Measurements from ENCODE around the gene MAP3K13.

MAP3K13 gene

DNA sequence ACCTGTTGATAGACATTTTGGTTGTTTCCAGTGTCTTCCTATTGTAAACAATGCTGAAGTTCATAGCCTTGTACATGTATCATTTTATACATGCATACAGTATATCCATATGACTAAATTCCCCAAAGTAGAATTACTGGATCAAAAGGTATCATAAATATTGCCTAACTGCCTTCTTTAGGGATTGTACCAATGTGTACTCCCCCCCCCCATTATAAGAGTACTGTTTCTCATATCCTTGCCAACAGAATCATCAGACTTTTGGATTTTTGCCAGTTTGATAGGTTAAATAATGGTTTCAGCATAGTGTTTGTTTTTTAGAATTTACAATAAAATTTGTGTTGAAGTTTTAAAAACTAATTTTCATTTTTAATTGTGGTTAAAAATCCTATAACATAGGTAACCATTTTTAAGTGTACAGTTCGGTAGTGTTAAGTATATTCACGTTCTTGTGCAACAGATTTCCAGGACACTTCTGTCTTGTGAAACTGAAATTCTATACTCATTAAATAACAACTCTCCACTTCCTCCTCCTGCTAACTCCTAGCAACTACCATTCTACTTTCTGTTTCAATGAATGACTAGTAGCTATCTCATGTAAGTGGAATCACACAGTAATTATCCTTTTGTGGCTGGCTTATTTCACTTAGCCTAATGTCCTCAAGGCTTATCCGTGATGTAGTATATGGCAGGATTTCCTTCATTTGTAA lies 30.8 kb upstream of the MAP3K13 start:
- H3K4me3 ChIP-seq (ENCODE audit: low read depth, low read length) = no peak overlapping the region
- TF ChIP-seq, protein P1, sequence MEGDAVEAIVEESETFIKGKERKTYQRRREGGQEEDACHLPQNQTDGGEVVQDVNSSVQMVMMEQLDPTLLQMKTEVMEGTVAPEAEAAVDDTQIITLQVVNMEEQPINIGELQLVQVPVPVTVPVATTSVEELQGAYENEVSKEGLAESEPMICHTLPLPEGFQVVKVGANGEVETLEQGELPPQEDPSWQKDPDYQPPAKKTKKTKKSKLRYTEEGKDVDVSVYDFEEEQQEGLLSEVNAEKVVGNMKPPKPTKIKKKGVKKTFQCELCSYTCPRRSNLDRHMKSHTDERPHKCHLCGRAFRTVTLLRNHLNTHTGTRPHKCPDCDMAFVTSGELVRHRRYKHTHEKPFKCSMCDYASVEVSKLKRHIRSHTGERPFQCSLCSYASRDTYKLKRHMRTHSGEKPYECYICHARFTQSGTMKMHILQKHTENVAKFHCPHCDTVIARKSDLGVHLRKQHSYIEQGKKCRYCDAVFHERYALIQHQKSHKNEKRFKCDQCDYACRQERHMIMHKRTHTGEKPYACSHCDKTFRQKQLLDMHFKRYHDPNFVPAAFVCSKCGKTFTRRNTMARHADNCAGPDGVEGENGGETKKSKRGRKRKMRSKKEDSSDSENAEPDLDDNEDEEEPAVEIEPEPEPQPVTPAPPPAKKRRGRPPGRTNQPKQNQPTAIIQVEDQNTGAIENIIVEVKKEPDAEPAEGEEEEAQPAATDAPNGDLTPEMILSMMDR (IDR thresholded peaks at IDR 0.05; ENCODE audit: low read depth, low read length) = no peak

DNA sequence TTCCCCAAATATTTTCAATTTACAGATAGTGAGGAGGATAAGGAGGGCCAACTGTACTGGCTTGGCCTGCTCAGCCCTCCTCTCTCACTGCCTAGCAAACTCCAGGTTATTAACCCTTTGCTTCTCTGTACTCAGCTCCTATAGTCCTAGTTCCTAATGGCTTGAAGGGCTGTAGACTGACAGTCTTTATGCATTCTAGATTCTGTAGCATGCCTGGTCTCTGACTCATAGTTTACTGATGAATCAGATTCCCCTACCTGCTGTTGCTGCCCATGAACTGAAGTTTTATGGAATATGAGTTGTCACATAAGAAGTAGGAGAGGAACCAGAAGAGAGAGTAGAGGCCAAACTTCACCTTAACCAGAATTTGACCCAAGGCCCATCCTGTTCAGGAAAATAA lies 27.1 kb upstream of the MAP3K13 start:
- H3K4me3 ChIP-seq (ENCODE audit: low read depth, low read length) = no peak overlapping the region
- TF ChIP-seq, protein P1 (IDR thresholded peaks at IDR 0.05; ENCODE audit: low read depth, low read length) = no peak

DNA sequence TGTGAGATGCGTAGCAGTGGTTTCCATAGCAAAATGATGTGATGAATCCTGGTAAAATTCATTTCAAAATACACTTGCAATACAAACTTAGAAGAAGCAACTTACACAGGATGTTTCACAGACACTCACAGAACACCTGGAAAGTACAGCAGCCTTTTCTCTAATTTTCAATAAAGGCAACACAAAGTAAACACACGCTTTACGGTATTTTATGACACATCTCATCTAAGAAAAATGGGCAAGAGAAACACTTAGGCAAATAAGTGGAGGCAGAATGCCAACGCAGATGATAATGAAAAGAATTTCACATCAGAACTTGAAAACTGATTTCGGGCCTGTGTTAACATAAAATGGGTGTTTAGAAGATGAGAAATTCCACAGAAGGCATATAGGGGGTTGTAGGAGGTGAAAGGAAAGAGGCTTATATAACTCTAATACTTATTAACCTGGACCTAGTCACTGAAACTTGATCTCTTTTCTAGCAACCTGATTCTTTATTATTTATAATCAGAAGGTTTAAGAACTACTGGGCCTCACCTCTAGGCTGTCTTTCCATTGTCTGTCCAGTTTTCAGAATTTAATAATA lies 25.6 kb upstream of the MAP3K13 start:
- TF ChIP-seq, protein P1 (IDR thresholded peaks at IDR 0.05; ENCODE audit: low read depth, low read length) = no peak
- no peak overlapping the region for H3K4me3 ChIP-seq (ENCODE audit: low read depth, low read length)

DNA sequence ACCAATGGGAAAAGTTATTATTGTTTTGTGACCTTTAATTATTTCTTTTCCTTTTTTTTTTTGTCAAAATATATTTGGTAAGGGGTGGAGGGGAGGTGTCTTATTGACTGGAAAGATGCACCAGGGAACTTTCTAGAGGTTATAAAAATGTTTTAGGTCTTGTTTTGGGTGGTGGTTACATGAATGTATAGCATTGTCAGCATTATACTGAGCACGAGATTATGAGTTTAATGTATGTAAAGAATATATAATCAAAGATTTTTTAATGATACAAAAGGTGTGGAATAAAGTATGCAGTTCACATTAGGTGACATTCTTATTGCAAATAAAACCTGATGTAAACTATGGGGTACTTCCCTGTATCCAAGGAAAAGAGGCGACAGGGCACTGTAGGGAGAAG lies 23.0 kb upstream of the MAP3K13 start:
- H3K4me3 ChIP-seq (ENCODE audit: low read depth, low read length) = no peak overlapping the region
- TF ChIP-seq, protein P1 (IDR thresholded peaks at IDR 0.05; ENCODE audit: low read depth, low read length) = no peak

DNA sequence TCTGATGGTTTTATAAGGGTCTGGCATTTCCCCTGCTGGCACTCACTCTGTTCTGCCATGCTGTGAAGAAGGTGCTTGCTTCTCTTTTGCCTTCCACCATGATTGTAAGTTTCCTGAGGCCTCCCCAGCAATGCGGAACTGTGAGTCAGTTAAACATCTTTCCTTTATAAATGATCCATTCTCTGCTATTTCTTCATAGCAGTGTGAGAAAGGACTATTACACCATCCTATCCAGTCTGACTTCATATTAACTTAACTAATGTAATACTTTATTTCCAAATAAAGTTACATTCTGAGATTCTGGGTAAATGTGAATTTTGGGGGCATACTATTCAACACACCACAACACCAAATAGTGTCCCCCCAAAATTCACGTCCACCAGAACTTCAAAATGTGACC lies 22.2 kb upstream of the MAP3K13 start:
- TF ChIP-seq, protein P1 (IDR thresholded peaks at IDR 0.05; ENCODE audit: low read depth, low read length) = no peak

DNA sequence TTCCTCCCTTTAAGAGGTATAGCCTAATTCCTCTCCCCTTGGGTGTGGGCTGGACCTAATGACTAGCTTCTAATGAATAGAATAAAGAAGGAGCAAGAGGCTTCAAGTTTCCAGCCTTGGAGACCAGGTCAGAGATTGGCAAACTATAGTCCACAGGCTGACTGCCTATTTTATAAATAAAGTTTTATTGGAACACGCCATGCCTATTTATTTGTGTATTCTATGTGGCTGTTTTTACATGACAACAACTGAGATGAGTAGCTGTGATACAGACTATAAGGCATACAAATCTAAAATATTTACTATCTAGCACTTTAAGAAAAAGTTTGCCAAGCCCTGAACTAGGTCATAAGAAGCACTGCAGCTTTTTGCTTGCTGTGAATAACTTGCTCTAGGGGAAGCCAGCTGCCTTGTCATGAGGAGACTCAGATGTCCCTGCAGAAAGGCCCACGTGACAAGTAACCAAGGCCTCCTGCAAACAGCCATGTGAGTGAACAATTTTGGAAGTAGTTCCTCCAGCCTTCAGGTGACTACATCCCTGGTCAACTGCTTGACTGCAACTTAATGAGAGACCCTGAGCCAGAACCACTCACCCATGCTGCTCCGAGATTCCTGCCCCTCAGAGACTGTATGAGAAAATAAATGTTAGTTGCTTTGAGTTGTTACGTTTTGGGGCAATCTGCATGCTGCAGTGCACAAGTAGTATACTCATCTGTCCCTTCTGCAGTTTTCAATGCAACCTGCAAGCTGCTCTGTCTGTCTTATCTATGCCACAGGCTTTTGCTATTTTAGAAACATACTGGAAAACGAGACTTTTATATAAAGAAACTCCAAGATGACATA lies 21.1 kb upstream of the MAP3K13 start:
- H3K4me3 ChIP-seq (ENCODE audit: low read depth, low read length) = no peak overlapping the region
- TF ChIP-seq, protein P1 (IDR thresholded peaks at IDR 0.05; ENCODE audit: low read depth, low read length) = no peak

More for the DNA sequence above, 22.2 kb upstream of the MAP3K13 start:
- no peak overlapping the region for H3K4me3 ChIP-seq (ENCODE audit: low read depth, low read length)

Data from WI38 (cell line).